Sigmoid colon (tissue), 7 donors: ENCODE measurements around the gene PLEKHO2. TPM values are rescaled to one million over a fixed set of nuclear protein-coding genes. Genes with fewer than 3 reads are reported as not detected.

Experiments used
- DNase-seq: peaks from one replicate; pipeline ENCODE4 v3.0.0-alpha.2; 2019
- H3K27ac ChIP-seq, 4 donors: fragments of 200-600 bp; sonication (generic); one replicate each; pipeline ENCODE4 v1.5.1; 2016 to 2019; ENCODE audit warnings: mild to moderate bottlenecking in 1 of 4
- H3K27me3 ChIP-seq, 3 donors: fragments of 200-600 bp; sonication (generic); one replicate each; pipeline ENCODE4 v1.5.1; 2019; ENCODE audit warnings: mild to moderate bottlenecking in 1 of 3
- H3K36me3 ChIP-seq, 4 donors: fragments of 200-600 bp; sonication (generic); one replicate each; pipeline ENCODE4 v1.5.1; 2016 to 2019
- H3K4me1 ChIP-seq, 4 donors: fragments of 200-600 bp; sonication (generic); one replicate each; pipeline ENCODE4 v1.5.1; 2017 to 2019
- H3K4me3 ChIP-seq, 4 donors: fragments of 200-600 bp; sonication (generic); one replicate each; pipeline ENCODE4 v1.5.1; 2017 to 2019; ENCODE audit warnings: mild to moderate bottlenecking in 2 of 4, moderate library complexity in 1 of 4
- H3K9me3 ChIP-seq, 4 donors: fragments of 200-600 bp in 3 of 4; sonication (generic) in 3 of 4; one replicate each; pipeline versions ENCODE4 v1.5.1 to v1.6.1; 2013 to 2019
- CTCF ChIP-seq, 4 experiments: fragments of 450-650 bp in 3 of 4; fragments of 200-600 bp in 1 of 4; IDR thresholded peaks; one replicate each; pipeline ENCODE4 v1.5.1; 2016 to 2019; ENCODE audit warnings: antibody characterized with exemption in 4 of 4, mild to moderate bottlenecking in 3 of 4, moderate library complexity in 2 of 4
- EP300 ChIP-seq, 4 donors: sonication (generic); formaldehyde crosslinking; IDR thresholded peaks; one replicate each; pipeline ENCODE4 v1.6.1; 2017; ENCODE audit warnings: antibody characterized with exemption in 4 of 4
- POLR2A ChIP-seq, 2 donors: fragments of 450-650 bp; IDR thresholded peaks; one replicate each; pipeline ENCODE4 v1.6.1; 2016; ENCODE audit warnings: antibody characterized with exemption in 2 of 2, mild to moderate bottlenecking in 2 of 2, moderate library complexity in 2 of 2
- POLR2AphosphoS5 ChIP-seq, 4 donors: sonication (generic); formaldehyde crosslinking; IDR thresholded peaks; one replicate each; pipeline ENCODE4 v1.6.1; 2017; ENCODE audit warnings: antibody characterized with exemption in 4 of 4
- WGBS, 2 donors: extraction: QIAGEN DNeasy Blood & Tissue Kit; methylation state at CpG; one replicate each; pipeline ENCODE4 v1.1.7; 2013; 5-methylcytosine and 5-hydroxymethylcytosine counted together
- intact Hi-C: fragments of 100-400 bp; cut with DNase I; formaldehyde crosslinking; loops from one replicate; pipeline ENCODE4 v1.15.1; 2023
- polyA plus RNA-seq, 3 donors: library from polyadenylated mRNA; stranded (reverse); fragments of 200-250 nt; gene quantifications; one replicate each; pipeline ENCODE4 v1.2.3, GENCODE V29; 2013
- total RNA-seq, 4 donors: library from RNA; depleted of rRNA; stranded (reverse); fragments of >200 nt; gene quantifications; one replicate each; pipeline ENCODE4 v1.1.0, GENCODE V29; 2016
- donor health status: healthy with polysubstance abuse.
- donor health status: Bipolar disorder and iron deficiency.
- donor health status: healthy.

Gene PLEKHO2
- total and polyA plus RNA-seq, 7 donors = 11.4 to 43.4 (median 20.1) TPM

GRCh38 chr15:64907991-64908390 is 66.3 kb downstream of the PLEKHO2 start:
- Histone ChIP-seq H3K4me3 (no peak overlapping the region), H3K27me3 (no peaks in the 10 kb centered on the region), H3K27ac (no peak overlapping the region), H3K9me3 (no peaks in the 10 kb centered on the region), H3K4me1 (peaks cover 0 to 27% (median 17%) of the 10 kb centered on the region in 4 donors), H3K36me3 (no peaks in the 10 kb centered on the region)
- intact Hi-C loops = loop anchor here (5.0 kb wide), 1 partner anchor 61 kb away; no protein-coding TSS in a partner anchor
- TF ChIP-seq CTCF (IDR thresholded peaks at IDR 0.05) (no peak), EP300 (IDR thresholded peaks at IDR 0.05) (no peak), POLR2A (IDR thresholded peaks at IDR 0.05) (no peak), POLR2AphosphoS5 (IDR thresholded peaks at IDR 0.05) (no peak)
- WGBS, 2 donors = 65 to 89% methylated on average over 1 of the region's 1 CpG
- no peak for DNase-seq

GRCh38 chr15:64909546-64909945 is 67.8 kb downstream of the PLEKHO2 start:
- H3K36me3 ChIP-seq = no peaks in the 10 kb centered on the region
- H3K4me1 ChIP-seq = peaks cover 0 to 27% (median 17%) of the 10 kb centered on the region in 4 donors
- no peak for TF ChIP-seq CTCF (IDR thresholded peaks at IDR 0.05)
- no peak for TF ChIP-seq POLR2AphosphoS5 (IDR thresholded peaks at IDR 0.05)
- no peak for TF ChIP-seq EP300 (IDR thresholded peaks at IDR 0.05)
- TF ChIP-seq POLR2A (IDR thresholded peaks at IDR 0.05) = no peak
- intact Hi-C loops = loop anchor here (5.0 kb wide), 1 partner anchor 62 kb away; no protein-coding TSS in a partner anchor
- H3K27me3 ChIP-seq = no peaks in the 10 kb centered on the region
- no peak overlapping the region for H3K4me3 ChIP-seq
- no peak overlapping the region for H3K27ac ChIP-seq
- no peaks in the 10 kb centered on the region for H3K9me3 ChIP-seq
- DNase-seq = no peak
- WGBS, 2 donors = 91 to 96% methylated on average over 3 of the region's 3 CpGs

GRCh38 chr15:64911311-64912186 is 69.8 kb downstream of the PLEKHO2 start, which contains the start of gene ANKDD1A:
Gene ANKDD1A, plus strand, starts transcription at chr15:64911902. Its CDS starts 29 bp downstream, at chr15:64911931.
- Histone ChIP-seq H3K4me1 (peaks cover 0 to 17% (median 14%) of the 10 kb centered on the region in 4 donors), H3K27me3 (no peaks in the 10 kb centered on the region), H3K4me3 (peak within 1 kb of the TSS; percentile 26 to 61 (median 56)), H3K9me3 (no peaks in the 10 kb centered on the region), H3K36me3 (no peaks in the 10 kb centered on the region), H3K27ac (peak within 1 kb of the TSS; percentile 35 to 64 (median 62))
- peak; percentile 85 for DNase-seq
- WGBS, 2 donors = 3 to 6% methylated on average over 72 of the region's 72 CpGs
- TF ChIP-seq POLR2A (IDR thresholded peaks at IDR 0.05) (no peak), POLR2AphosphoS5 (IDR thresholded peaks at IDR 0.05) (peak; percentile 38 to 52 (median 42))
- intact Hi-C loops = no loop called here

- Histone ChIP-seq H3K27ac (peak overlapping the region in 2 of 4 donors; percentile 60 to 64), H3K4me3 (peak overlapping the region; percentile 26 to 61 (median 56)), H3K36me3 (no peaks in the 10 kb centered on the region), H3K9me3 (no peaks in the 10 kb centered on the region), H3K27me3 (no peaks in the 10 kb centered on the region), H3K4me1 (peaks cover 0 to 17% (median 14%) of the 10 kb centered on the region in 4 donors)
- no peak for DNase-seq
- TF ChIP-seq POLR2A (IDR thresholded peaks at IDR 0.05) (no peak), POLR2AphosphoS5 (IDR thresholded peaks at IDR 0.05) (no peak), EP300 (IDR thresholded peaks at IDR 0.05) (no peak), CTCF (IDR thresholded peaks at IDR 0.05) (no peak)
- 88 to 91% methylated on average over 15 of the region's 15 CpGs for WGBS, 2 donors
- intact Hi-C loops = no loop called here
These were observed 70.9 kb downstream of the PLEKHO2 start for GRCh38 chr15:64912379-64913325.
